GM18505 (cell line): Measurements from ENCODE around the gene LMX1A.

Experiments
- ATAC-seq: cut with Tn5 transposase; IDR thresholded peaks from one replicate; pipeline ENCODE4 v1.9.1; 2021; ENCODE audit not compliant: unreplicated experiment
- POLR2A ChIP-seq: IDR thresholded peaks from 4 replicates; pipeline ENCODE4 v1.6.1; 2011; ENCODE audit warnings: borderline replicate concordance; ENCODE audit not compliant: insufficient read depth, insufficient read length; ENCODE audit errors: extremely low read depth

The LMX1A gene

DNA sequence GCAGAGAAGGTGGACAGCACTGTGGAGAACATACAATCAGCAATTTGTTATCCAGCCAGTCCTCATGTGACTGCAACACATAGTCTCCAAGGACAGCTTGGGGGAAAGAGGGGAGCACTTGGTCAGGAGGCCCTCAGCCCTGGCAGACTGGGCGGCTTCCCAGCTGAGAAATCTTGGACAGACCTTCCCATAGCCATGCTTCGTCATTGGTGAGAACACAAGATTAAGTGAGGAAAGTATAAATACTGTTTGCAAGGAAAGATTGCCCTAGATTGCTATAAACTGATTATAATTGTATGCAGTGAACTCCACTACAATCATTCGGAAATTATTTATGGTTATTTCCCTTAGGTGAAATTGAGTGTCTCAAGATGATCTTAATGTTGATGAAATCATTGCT, 131.5 kb downstream of the LMX1A start:
- no peak for ATAC-seq
- no peak for TF ChIP-seq POLR2A

DNA sequence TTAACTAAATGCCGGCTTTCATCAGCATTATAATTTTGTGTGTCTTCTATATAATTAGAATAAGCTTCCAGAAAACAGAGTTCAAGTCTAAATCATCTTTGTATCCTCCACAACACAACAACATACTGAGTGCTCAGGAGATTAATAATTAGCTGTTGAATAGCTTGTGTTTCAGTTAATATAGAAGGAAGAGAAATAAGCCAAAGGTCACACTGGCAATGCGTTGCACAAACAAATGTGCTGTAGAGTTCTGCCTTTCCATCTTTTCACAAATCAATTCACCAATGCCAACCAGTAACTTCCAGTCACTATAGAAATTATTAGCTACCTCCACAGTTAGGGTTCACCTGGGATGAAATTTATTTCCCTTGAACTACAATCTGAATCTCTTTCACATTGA, 132.0 kb downstream of the LMX1A start:
- ATAC-seq: no peak
- no peak for TF ChIP-seq POLR2A

DNA sequence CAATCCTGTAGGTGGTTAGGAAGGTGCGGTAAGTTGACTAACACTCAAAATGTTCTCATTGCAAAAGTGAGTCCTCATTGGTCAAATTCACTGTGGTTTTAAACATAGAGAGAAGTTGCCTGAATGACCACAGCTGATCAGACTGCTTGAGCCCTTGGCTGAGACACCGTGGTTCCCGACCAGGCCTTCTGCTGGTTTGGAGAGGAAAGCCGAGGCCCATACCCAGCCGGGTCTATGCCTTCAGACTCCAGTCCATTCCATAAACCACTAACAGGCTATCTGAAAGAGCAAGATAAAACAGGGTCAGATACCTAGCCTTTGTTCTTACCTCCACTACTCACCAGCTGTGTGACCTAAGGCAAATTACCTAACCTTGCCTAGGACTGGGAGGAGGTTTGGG, 133.9 kb downstream of the LMX1A start:
- no peak for TF ChIP-seq POLR2A
- no peak for ATAC-seq

DNA sequence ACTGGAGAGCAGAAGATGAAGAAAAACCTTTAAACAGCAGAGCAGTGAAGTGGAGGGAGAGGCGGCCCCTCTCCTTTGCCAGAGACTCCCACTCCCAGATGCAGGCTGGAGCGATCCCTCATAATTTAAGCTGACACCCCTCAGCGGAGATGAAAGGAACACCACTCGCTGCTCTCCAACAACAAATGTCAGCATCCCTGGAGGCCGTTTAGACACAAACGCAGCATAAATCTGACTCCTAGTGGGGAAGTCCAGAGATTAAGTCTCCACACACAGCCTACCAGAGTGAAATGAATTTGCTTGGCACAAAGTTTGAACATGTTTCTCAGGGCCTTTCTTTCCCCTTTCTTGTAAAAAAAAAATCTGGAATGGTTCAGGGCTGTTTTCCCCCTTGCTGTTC, 137.8 kb downstream of the LMX1A start:
- no peak for TF ChIP-seq POLR2A
- no peak for ATAC-seq

DNA sequence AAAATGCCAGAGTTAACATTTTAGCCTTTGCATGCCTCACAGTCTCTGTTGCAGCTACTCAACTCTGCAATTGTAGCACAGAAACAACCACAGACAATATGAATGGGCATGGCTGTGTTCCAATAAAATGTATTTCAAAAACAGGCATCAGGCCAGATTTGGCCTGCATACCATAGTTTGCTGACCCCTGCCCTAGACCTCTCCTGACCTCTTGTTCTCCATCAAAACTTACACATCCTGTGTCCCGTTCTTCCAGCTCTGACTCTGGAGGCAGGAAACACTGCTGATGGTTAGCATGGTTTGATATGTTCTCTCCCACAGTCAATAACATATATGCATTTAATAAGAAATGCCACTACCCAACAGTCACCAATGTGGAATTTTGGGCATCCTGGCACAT, 138.6 kb downstream of the LMX1A start:
- no peak for ATAC-seq
- TF ChIP-seq POLR2A: no peak

DNA sequence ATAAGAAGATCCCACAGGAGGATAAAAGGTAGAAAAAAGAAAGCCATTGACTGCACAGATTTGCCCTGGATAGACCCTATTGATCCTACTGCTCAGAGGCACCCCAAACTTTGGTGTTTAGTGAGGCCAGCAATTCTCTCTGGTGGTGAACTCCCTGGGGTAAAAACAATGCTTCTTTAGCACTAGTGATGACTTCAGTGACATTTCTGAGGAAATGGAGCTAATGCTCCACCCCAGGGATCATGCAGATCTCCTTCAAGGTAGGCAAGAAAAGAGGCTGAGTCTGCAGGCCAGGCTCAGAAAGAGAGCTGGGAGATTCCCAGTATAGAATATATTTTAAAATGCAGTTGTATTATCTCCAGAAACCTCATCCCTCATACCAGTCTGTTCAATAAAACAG, 140.3 kb downstream of the LMX1A start:
- no peak for ATAC-seq
- TF ChIP-seq POLR2A: no peak

DNA sequence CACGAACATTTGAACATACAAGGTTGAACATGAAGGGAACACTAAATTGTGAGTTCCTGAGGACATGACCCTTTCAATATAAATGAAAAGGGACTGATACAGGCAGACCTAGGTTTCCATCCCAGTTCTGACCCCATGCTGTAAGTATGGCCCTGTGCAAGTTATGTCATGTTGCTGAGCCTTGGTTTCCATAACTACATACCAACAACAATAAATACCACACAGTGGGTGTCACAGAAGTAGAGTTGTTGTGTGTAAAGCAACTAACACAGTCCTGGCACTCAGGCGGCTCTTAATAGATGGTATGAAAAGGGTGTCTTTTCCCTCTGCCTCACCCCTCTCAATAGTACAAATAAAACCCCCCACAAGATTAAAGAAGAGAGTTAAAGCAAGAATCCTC, 140.8 kb downstream of the LMX1A start:
- TF ChIP-seq POLR2A: no peak
- ATAC-seq: no peak

DNA sequence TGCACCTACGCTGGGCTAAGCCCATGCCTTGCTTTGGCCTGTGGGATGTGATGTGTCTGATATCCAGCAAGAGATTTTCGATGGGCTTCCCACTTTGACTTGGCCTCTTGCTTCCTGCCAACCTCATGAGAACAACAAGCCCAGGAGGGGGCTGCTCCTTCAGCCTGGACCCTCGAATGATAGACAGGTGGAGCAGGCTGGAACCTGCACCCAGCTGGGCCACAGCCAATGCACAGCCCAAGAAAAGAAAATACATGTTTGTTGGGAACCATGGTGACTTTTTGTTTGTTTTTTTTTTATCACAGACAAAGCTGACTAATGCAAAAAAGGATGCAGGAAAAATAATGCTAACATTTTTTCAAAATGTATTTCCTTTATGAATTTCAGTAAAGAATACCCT, 144.3 kb downstream of the LMX1A start:
- no peak for TF ChIP-seq POLR2A

DNA sequence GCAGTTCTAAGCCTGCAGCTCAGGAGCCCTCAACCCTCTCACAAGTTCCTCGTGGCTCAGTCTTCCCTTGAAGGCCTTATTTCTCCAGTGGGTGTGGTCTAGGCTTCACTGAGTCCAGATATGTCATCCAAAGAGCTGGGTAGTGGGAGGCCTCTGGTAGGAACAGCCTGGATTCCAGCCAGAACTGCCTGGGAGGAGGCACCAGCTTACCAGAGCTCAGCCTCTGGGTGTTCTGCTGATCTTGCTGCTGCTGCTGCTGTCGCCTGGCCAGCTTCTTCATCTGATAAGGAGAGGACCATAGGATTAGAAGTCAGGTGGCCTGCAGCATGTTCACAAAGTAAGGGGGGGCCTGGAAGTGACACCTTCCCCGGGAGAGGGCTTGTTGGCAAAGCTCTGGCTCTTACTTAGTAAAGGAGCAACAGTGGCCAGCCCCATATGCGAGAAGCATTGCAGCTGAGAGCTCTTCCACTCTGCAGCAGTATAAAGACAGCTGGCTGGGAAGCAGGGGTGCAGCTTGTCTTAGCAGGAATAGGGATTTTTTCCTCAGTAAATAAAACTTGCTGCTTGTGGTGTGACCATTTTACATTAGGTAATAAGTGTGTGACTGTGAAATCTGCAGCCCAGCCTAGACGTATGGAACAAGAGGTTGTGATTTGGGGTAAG, 148.5 kb downstream of the LMX1A start:
- no peak for ATAC-seq
- TF ChIP-seq POLR2A: no peak

More for the DNA sequence above, 144.3 kb downstream of the LMX1A start:
- ATAC-seq: no peak

DNA sequence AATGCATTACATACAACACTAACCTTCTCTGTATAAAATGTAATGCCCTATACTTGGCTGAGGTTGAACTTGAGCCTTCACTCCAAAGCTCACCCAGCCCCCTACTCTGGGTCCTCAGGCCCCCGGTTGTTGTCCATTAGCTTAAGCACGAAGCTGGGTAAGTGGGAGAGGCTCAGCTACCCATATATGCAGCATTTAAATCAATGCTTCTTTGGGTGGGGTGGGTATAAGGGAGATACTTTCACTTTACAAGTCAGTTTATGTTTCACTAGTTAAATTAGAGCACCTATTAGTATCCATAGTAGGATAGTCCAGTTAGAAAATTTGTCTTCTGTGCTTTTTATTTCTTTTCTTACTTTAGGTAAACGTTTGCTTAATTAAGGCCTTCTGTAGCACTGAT, 151.4 kb downstream of the LMX1A start:
- no peak for ATAC-seq
- TF ChIP-seq POLR2A: no peak

DNA sequence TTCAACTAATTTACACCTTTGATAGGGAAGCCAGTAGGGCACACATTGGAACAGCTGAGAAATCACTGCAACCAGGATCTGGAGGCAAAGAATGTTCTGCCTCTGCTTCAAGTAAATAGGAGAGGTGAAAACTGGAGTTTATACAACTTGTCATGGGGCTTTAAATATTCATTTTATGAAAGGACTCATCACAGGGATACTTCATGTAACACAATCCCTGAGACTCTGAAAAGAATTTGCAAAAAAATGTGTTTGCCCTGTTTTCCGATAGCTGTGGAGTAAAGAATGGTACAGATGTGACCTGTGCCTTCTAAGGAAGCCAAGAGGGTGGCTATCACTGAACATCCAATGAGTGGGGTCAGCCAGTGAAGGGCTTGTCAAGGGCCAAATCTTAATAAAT, 152.0 kb downstream of the LMX1A start:
- TF ChIP-seq POLR2A: no peak
- no peak for ATAC-seq

DNA sequence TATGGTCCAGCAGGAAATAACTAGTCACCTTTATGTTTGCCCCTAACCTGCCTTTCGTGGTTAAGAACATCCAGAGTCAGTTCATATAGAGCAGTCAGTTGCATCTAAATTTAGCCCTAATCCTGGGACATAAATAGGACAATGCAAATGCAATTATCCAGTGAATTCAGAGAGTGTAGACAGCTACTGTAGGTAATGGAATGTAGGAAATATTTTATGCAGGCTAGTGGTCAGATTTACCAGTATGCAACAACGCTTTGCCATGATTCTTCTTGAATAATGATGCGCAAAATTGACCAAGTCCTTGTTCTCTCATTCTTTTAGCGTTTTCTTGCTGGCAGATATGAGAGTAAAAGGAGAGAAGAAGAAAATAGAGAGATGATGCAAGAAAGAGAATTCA, 165.4 kb downstream of the LMX1A start:
- TF ChIP-seq POLR2A: no peak
- ATAC-seq: no peak

DNA sequence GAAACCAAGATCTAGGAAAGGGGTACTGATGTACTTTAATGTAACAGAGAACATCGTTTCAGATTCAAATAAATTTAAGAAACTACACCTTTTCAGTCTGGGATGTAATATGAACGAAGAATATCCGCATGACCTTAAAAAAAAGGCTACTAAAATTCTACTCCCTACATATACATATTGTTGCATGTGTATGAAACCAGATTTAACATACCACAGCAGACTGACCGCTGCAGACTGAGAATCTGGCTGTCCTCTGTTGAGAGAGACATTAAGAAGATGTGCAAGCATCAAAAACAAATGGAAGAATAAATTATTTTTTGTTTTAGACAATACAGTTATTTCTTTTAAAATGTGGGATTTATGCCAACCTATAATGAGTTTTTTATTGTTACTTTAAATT, 166.6 kb downstream of the LMX1A start:
- ATAC-seq: no peak
- no peak for TF ChIP-seq POLR2A

DNA sequence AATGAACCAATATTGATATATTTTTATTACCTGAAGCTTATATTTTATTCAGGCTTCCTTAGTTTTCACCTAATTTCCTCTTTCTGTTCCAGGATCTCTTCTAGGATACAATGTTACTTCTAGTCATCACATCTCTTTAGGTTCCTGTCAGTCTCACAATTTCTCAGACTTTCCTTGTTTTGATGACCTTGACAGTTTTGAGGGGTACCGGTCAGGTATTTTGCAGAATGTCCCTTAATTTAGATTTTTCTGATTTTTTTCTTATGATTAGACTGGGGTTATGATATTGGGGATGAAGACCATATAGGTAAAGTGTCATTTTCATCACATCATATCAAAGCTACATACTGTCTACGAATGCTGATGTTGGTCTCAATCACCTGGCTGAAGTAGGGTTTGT, 167.5 kb downstream of the LMX1A start:
- no peak for ATAC-seq
- TF ChIP-seq POLR2A: no peak
